ENCODE results near the gene MYH2.

- TF ChIP-seq CTCF (IDR thresholded peaks at IDR 0.05) (no peak), POLR2A (IDR thresholded peaks at IDR 0.05) (no peak)
These were observed 49.5 kb downstream of the MYH2 start for GRCh38 chr17:10499950-10500349.
